Common myeloid progenitor, CD34-positive (primary cell): ENCODE data around the gene RAB17.

Experiments
- CTCF ChIA-PET: fragments of 350-600 bp; sonication (Branson Sonifier 250); formaldehyde crosslinking; loops from one replicate; lab custom pipeline; 2021; ENCODE audit warnings: antibody characterized with exemption; lab: Charles Lee
- POLR2A ChIA-PET: fragments of 350-600 bp; sonication (Branson Sonifier 250); formaldehyde crosslinking; loops from one replicate; lab custom pipeline; 2021; ENCODE audit warnings: antibody characterized with exemption; lab: Charles Lee
- DNase-seq, 3 donors: peaks; one replicate each; pipeline versions ENCODE4 v3.0.0 to v3.0.0-alpha.2; 2013
- H3K27ac ChIP-seq, 2 experiments: 1 replicate in 1 of 2; 2 replicates in 1 of 2; pipeline ENCODE4 v1.7.0; 2013; ENCODE audit warnings: inconsistent platforms in 2 of 2, low read length in 2 of 2, mild to moderate bottlenecking in 2 of 2, low read depth in 1 of 2, moderate library complexity in 1 of 2; ENCODE audit not compliant: severe bottlenecking in 2 of 2, insufficient read depth in 1 of 2, poor library complexity in 1 of 2
- H3K27me3 ChIP-seq, 5 experiments: replicated peaks in 2 of 5; 1 replicate in 3 of 5; 2 replicates in 2 of 5; pipeline versions ENCODE4 v1.6.1 to v1.7.0; 2013; ENCODE audit warnings: low read length in 4 of 5, mild to moderate bottlenecking in 2 of 5, moderate library complexity in 2 of 5, inconsistent platforms in 1 of 5; ENCODE audit not compliant: insufficient read depth in 5 of 5, control insufficient read depth in 4 of 5
- H3K36me3 ChIP-seq, 4 experiments: 1 replicate in 2 of 4; 2 replicates in 2 of 4; pipeline versions ENCODE4 v1.6.1 to v1.7.0; 2013; ENCODE audit warnings: low read length in 3 of 4, control low read depth in 1 of 4, mild to moderate bottlenecking in 1 of 4; ENCODE audit not compliant: control insufficient read depth in 4 of 4, insufficient read depth in 4 of 4
- H3K4me1 ChIP-seq, 4 experiments: 1 replicate in 3 of 4; 2 replicates in 1 of 4; pipeline versions ENCODE4 v1.6.1 to v1.7.1; 2013; ENCODE audit warnings: low read length in 3 of 4, mild to moderate bottlenecking in 3 of 4, control low read depth in 1 of 4, inconsistent platforms in 1 of 4, moderate library complexity in 1 of 4; ENCODE audit not compliant: control insufficient read depth in 4 of 4, insufficient read depth in 4 of 4; ENCODE audit errors: control extremely low read depth in 1 of 4
- H3K4me3 ChIP-seq, 7 experiments: 1 replicate in 4 of 7; 2 replicates in 3 of 7; pipeline versions ENCODE4 v1.5.1 to v1.7.0; 2013; ENCODE audit warnings: mild to moderate bottlenecking in 7 of 7, low read length in 6 of 7, moderate library complexity in 6 of 7, inconsistent platforms in 2 of 7, low read depth in 2 of 7, control low read depth in 1 of 7; ENCODE audit not compliant: insufficient read depth in 4 of 7, control insufficient read depth in 1 of 7; ENCODE audit errors: extremely low read depth in 1 of 7
- H3K9me3 ChIP-seq, 5 experiments: 1 replicate in 4 of 5; 2 replicates in 1 of 5; pipeline versions ENCODE4 v1.6.1 to v1.7.1; 2013; ENCODE audit warnings: low read length in 4 of 5, mild to moderate bottlenecking in 2 of 5, inconsistent platforms in 1 of 5, low read depth in 1 of 5, moderate library complexity in 1 of 5; ENCODE audit not compliant: control insufficient read depth in 4 of 5, insufficient read depth in 2 of 5; ENCODE audit errors: control extremely low read depth in 1 of 5
- WGBS: methylation state at CpG from one replicate; pipeline ENCODE4 v1.1.5; 2013; ENCODE audit not compliant: insufficient coverage; 5-methylcytosine and 5-hydroxymethylcytosine counted together

RAB17 gene

GRCh38 chr2:237581751-237582746 is 8.5 kb downstream of the RAB17 start:
- Histone ChIP-seq H3K36me3 (no peaks in the 10 kb centered on the region), H3K9me3 (no peaks in the 10 kb centered on the region), H3K4me1 (peaks cover 0 to 12% (median 8%) of the 10 kb centered on the region in 4 experiments), H3K4me3 (peak overlapping the region in 1 of 7 experiments; percentile 46), H3K27ac (no peak overlapping the region), H3K27me3 (no peaks in the 10 kb centered on the region)
- ChIA-PET CTCF (interaction anchor here (0.6 to 4.8 kb wide), 31 partner anchors 8 to 461 kb away, joined by 3 to 86 read pairs (median 5); partner anchors contain the start of gene RAB17), POLR2A (interaction anchor here (0.8 kb wide), 1 partner anchor 163 kb away, joined by 3 read pairs; no protein-coding TSS in a partner anchor)
- 70% methylated on average over 22 of the region's 25 CpGs for WGBS
- DNase-seq, result peak; percentile 85 to 92 (median 92)

- H3K9me3 ChIP-seq, result no peaks in the 10 kb centered on the region
- ChIA-PET CTCF (interaction anchor here (0.6 to 4.8 kb wide), 25 partner anchors 9 to 460 kb away, joined by 3 to 86 read pairs (median 6); partner anchors contain the start of gene RAB17), POLR2A (interaction anchor here (0.6 to 0.8 kb wide), 3 partner anchors 163 to 1227 kb away, joined by 3 to 4 read pairs (median 3); no protein-coding TSS in a partner anchor)
- H3K36me3 ChIP-seq, result no peaks in the 10 kb centered on the region
- no peak overlapping the region for H3K27ac ChIP-seq
- no peaks in the 10 kb centered on the region for H3K27me3 ChIP-seq
- DNase-seq, result no peak
- H3K4me3 ChIP-seq, result peak overlapping the region in 1 of 7 experiments; percentile 46
- H3K4me1 ChIP-seq, result peaks cover 0 to 12% (median 8%) of the 10 kb centered on the region in 4 experiments
- WGBS, result no CpG with 5 or more reads among the region's 6 CpGs
These were observed 9.2 kb downstream of the RAB17 start for GRCh38 chr2:237581326-237581725.

GRCh38 chr2:237577956-237578870 is 12.3 kb downstream of the RAB17 start:
- 98% methylated on average over 26 of the region's 26 CpGs for WGBS
- ChIA-PET POLR2A (no interaction called here), CTCF (interaction anchor here (0.9 to 1.2 kb wide), 2 partner anchors 167 to 170 kb away, joined by 3 read pairs; no protein-coding TSS in a partner anchor)

GRCh38 chr2:237577458-237577857 is 13.1 kb downstream of the RAB17 start:
- WGBS, result 97% methylated on average over 10 of the region's 10 CpGs
- ChIA-PET CTCF (interaction anchor here (1.1 to 1.2 kb wide), 2 partner anchors 36 to 167 kb away, joined by 3 read pairs; no protein-coding TSS in a partner anchor), POLR2A (interaction anchor here (0.6 kb wide), 1 partner anchor 204 kb away, joined by 3 read pairs; no protein-coding TSS in a partner anchor)
- no peak for DNase-seq
- no peaks in the 10 kb centered on the region for H3K36me3 ChIP-seq
- no peak overlapping the region for H3K4me3 ChIP-seq
- no peaks in the 10 kb centered on the region for H3K27me3 ChIP-seq
- H3K27ac ChIP-seq, result no peak overlapping the region
- no peaks in the 10 kb centered on the region for H3K9me3 ChIP-seq
- peaks cover 0 to 12% (median 8%) of the 10 kb centered on the region in 4 experiments for H3K4me1 ChIP-seq

More at GRCh38 chr2:237577956-237578870, 12.3 kb downstream of the RAB17 start:
- no peak overlapping the region for H3K4me3 ChIP-seq
- H3K9me3 ChIP-seq, result no peaks in the 10 kb centered on the region
- no peak overlapping the region for H3K27ac ChIP-seq
- no peaks in the 10 kb centered on the region for H3K27me3 ChIP-seq
- peaks cover 0 to 12% (median 8%) of the 10 kb centered on the region in 4 experiments for H3K4me1 ChIP-seq
- no peaks in the 10 kb centered on the region for H3K36me3 ChIP-seq
- no peak for DNase-seq

- DNase-seq, result no peak
- 95% methylated on average over 8 of the region's 9 CpGs for WGBS
- Histone ChIP-seq H3K4me3 (no peak overlapping the region), H3K4me1 (peaks cover 0 to 10% (median 6%) of the 10 kb centered on the region in 4 experiments), H3K36me3 (no peaks in the 10 kb centered on the region), H3K9me3 (no peaks in the 10 kb centered on the region), H3K27ac (no peak overlapping the region), H3K27me3 (no peaks in the 10 kb centered on the region)
- ChIA-PET CTCF (interaction anchor here (1.1 to 1.2 kb wide), 3 partner anchors 36 to 168 kb away, joined by 3 to 6 read pairs (median 3); no protein-coding TSS in a partner anchor), POLR2A (interaction anchor here (0.6 kb wide), 1 partner anchor 205 kb away, joined by 3 read pairs; no protein-coding TSS in a partner anchor)
These were observed 13.6 kb downstream of the RAB17 start for GRCh38 chr2:237576974-237577373.
